GM12892 (cell line): ENCODE measurements around the gene PPP6R2.

ENCODE experiments used
- POLR2A ChIP-seq: IDR thresholded peaks from 2 replicates; pipeline ENCODE4 v1.6.1; 2011; ENCODE audit warnings: low read depth, low read length, control low read depth
- POLR2AphosphoS5 ChIP-seq: IDR thresholded peaks from 2 replicates; pipeline ENCODE4 v1.6.1; 2011; ENCODE audit warnings: low read depth, low read length, control low read depth

DNA sequence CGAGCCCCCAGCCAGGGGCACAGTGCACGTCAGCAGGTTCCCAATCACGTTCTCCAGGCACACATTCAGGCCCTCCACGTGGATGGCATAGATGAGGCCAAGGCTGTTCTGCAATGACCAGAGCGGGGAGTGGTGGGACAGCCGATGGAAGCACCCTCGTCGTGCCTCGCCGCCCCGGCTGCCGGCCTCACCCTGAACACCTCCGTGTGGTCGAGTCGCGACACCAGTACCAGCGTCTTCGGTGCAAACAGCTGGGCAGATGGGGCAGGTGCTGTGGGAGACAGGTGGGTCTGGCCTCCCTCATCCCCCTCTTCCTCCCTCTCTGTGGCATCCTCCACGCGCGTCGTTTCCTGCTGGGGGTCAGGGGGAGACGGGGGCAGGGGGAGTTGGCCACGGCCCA is 124.2 kb downstream of the PPP6R2 start:
- TF ChIP-seq POLR2A (no peak), POLR2AphosphoS5 (no peak)
